ENCODE results near the gene PI16. TPM values are rescaled to one million over a fixed set of nuclear protein-coding genes. Genes with fewer than 3 reads are reported as not detected.
"Not testable (repeated sequence)": the region's sequence is repeated elsewhere in the genome, so short reads cannot be mapped to it uniquely, and the experiment has no call there.

PI16 gene
- polyA plus RNA-seq, 1 donor (not counting 4 experiments of a cell fraction or from before 2014, with no cell fraction given) = not detected

DNA sequence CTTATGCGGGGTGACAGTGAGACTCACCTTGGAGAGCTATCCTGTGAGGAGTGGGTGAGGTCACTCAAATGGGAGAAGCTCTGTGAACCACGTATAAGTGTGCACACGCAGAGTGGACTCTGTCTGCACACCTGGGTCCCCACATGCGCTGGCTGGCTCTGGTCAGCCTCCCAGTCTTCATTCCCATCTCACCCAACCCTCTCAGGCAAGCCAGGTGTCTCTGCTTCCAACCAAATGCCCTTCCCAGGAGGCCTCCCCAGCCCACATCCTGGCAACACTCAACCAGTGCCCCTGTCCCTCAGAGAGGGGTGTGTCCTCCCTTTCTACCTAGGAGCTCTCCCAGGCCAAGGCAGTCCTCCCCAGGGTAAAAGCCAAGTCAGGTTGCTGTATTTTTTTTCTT, 8.0 kb upstream of the PI16 start:
- no peak overlapping the region for H3K4me3 ChIP-seq (ENCODE audit: control insufficient read depth in 2 of 3, extremely low read depth in 1 of 3, insufficient read depth in 2 of 3, low read depth in 1 of 3, low read length in 3 of 3)
- dilution Hi-C loops (cut with MboI; ENCODE audit: extremely low pct_ligation_motif_present, low sequenced_read_pairs) = no loop called here
- DNase-seq (ENCODE audit: low read depth, low spot score) = no peak

DNA sequence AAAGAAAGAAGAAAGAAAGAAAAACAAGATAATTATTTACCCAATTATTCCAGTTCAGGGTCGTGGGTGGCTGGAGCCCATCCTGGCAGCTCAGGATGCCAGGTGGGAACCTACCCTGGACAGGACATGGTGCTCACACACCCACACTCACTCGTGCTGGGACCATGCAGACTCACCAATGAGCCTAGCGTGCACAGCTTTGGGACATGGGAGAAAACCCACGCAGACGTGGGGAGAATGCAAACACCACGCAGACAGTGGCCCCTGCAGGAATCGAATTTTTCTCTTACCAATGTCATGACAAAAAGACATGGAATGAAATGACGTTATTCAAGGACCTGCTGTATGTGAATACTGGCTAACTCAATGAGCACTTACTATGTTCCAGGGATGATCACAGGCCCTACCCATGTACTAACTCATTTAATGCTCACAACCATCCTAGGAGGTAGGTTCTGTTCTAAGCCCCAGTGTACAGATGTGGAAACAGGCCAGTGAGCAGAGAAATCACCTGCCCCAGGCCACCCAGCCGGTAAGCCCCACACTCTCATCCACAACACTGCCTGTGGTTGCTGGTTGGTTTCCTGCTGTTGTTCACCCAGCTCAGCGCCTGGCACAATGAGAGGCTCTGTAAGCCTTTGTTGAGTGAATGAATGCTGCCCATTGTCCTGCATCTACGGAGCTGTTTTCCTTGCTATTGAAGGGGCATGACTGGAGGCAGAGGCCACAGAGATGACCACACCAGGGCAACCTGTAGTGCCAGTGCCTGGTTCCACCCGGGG, 6.8 kb upstream of the PI16 start:
- Histone ChIP-seq H4K20me1 (ENCODE audit: control insufficient read depth, extremely low read depth, insufficient read depth, low read length) (no peaks in the 10 kb centered on the region), H3K9me1 (ENCODE audit: control insufficient read depth, extremely low read depth, insufficient read depth, low read length) (no peaks in the 10 kb centered on the region), H3K36me3 (ENCODE audit: control insufficient read depth in 2 of 2, extremely low read depth in 1 of 2, insufficient read depth in 2 of 2, low read length in 2 of 2) (no peaks in the 10 kb centered on the region), H3K4me1 (ENCODE audit: control insufficient read depth, extremely low read depth, insufficient read depth, low read length) (peaks cover 10% of the 10 kb centered on the region), H3K9ac (ENCODE audit: control insufficient read depth, extremely low read depth, insufficient read depth, low read length) (no peak overlapping the region), H3K79me2 (ENCODE audit: control insufficient read depth, insufficient read depth, low read length) (no peaks in the 10 kb centered on the region), H3K27me3 (ENCODE audit: control insufficient read depth, extremely low read depth, insufficient read depth, low read length) (peaks cover 11% of the 10 kb centered on the region), H3K4me3 (ENCODE audit: control insufficient read depth in 2 of 3, extremely low read depth in 1 of 3, insufficient read depth in 2 of 3, low read depth in 1 of 3, low read length in 3 of 3) (no peak overlapping the region), H3K27ac (ENCODE audit: control insufficient read depth, insufficient read depth, low read length) (no peak overlapping the region), H2AFZ (ENCODE audit: control insufficient read depth, low read length) (no peak overlapping the region), H3K9me3 (ENCODE audit: control insufficient read depth, low read depth, low read length) (no peaks in the 10 kb centered on the region), H3K4me2 (ENCODE audit: control insufficient read depth, extremely low read depth, insufficient read depth, low read depth, low read length) (no peak overlapping the region)
- no peak for DNase-seq (ENCODE audit: low read depth, low spot score)
- dilution Hi-C loops (cut with MboI; ENCODE audit: extremely low pct_ligation_motif_present, low sequenced_read_pairs) = no loop called here
- FAIRE-seq = no peak
- TF ChIP-seq, protein P1, sequence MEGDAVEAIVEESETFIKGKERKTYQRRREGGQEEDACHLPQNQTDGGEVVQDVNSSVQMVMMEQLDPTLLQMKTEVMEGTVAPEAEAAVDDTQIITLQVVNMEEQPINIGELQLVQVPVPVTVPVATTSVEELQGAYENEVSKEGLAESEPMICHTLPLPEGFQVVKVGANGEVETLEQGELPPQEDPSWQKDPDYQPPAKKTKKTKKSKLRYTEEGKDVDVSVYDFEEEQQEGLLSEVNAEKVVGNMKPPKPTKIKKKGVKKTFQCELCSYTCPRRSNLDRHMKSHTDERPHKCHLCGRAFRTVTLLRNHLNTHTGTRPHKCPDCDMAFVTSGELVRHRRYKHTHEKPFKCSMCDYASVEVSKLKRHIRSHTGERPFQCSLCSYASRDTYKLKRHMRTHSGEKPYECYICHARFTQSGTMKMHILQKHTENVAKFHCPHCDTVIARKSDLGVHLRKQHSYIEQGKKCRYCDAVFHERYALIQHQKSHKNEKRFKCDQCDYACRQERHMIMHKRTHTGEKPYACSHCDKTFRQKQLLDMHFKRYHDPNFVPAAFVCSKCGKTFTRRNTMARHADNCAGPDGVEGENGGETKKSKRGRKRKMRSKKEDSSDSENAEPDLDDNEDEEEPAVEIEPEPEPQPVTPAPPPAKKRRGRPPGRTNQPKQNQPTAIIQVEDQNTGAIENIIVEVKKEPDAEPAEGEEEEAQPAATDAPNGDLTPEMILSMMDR (optimal IDR thresholded peaks at IDR 0.05 in 1 of 3, IDR thresholded peaks at IDR 0.05 in 1 of 3, conservative IDR thresholded peaks at IDR 0.05 in 1 of 3; ENCODE audit: extremely low read depth in 1 of 3, insufficient read depth in 2 of 3, low read length in 3 of 3) = no peak
- TF ChIP-seq EZH2 (IDR thresholded peaks at IDR 0.05; ENCODE audit: low read length) = no peak

More for the DNA sequence above, 8.0 kb upstream of the PI16 start:
- Histone ChIP-seq H3K9ac (ENCODE audit: control insufficient read depth, extremely low read depth, insufficient read depth, low read length) (no peak overlapping the region), H2AFZ (ENCODE audit: control insufficient read depth, low read length) (no peak overlapping the region), H3K4me2 (ENCODE audit: control insufficient read depth, extremely low read depth, insufficient read depth, low read depth, low read length) (no peak overlapping the region), H4K20me1 (ENCODE audit: control insufficient read depth, extremely low read depth, insufficient read depth, low read length) (no peaks in the 10 kb centered on the region), H3K27me3 (ENCODE audit: control insufficient read depth, extremely low read depth, insufficient read depth, low read length) (peaks cover 11% of the 10 kb centered on the region), H3K9me1 (ENCODE audit: control insufficient read depth, extremely low read depth, insufficient read depth, low read length) (no peaks in the 10 kb centered on the region), H3K27ac (ENCODE audit: control insufficient read depth, insufficient read depth, low read length) (no peak overlapping the region), H3K79me2 (ENCODE audit: control insufficient read depth, insufficient read depth, low read length) (no peaks in the 10 kb centered on the region), H3K36me3 (ENCODE audit: control insufficient read depth in 2 of 2, extremely low read depth in 1 of 2, insufficient read depth in 2 of 2, low read length in 2 of 2) (no peaks in the 10 kb centered on the region), H3K4me1 (ENCODE audit: control insufficient read depth, extremely low read depth, insufficient read depth, low read length) (peaks cover 10% of the 10 kb centered on the region), H3K9me3 (ENCODE audit: control insufficient read depth, low read depth, low read length) (no peaks in the 10 kb centered on the region)
- TF ChIP-seq, protein P1 (optimal IDR thresholded peaks at IDR 0.05 in 1 of 3, IDR thresholded peaks at IDR 0.05 in 1 of 3, conservative IDR thresholded peaks at IDR 0.05 in 1 of 3; ENCODE audit: extremely low read depth in 1 of 3, insufficient read depth in 2 of 3, low read length in 3 of 3) = no peak
- TF ChIP-seq EZH2 (IDR thresholded peaks at IDR 0.05; ENCODE audit: low read length) = no peak
- no peak for FAIRE-seq

DNA sequence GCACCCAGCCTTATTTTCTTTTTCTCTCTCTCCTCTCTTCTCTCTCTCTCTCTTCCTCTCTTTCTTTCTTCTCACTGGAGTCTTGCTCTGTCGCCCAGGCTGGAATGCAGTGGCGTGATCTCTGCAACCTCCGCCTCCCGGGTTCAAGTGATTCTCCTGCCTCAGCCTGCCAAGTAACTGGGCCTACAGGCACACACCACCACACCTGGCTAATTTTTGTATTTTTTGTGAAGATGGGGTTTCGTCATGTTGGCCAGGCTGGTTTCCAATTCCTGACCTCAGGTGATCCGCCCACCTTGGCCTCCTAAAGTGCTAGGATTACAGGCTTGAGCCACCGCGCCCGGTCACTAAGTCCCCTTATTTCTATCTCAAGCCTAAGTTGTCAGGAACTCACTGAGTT, 5.5 kb upstream of the PI16 start:
- H3K4me1 ChIP-seq (ENCODE audit: control insufficient read depth, extremely low read depth, insufficient read depth, low read length); H3K79me2 ChIP-seq (ENCODE audit: control insufficient read depth, insufficient read depth, low read length); dilution Hi-C loops (cut with MboI; ENCODE audit: extremely low pct_ligation_motif_present, low sequenced_read_pairs); H2AFZ ChIP-seq (ENCODE audit: control insufficient read depth, low read length); FAIRE-seq; H3K36me3 ChIP-seq (ENCODE audit: control insufficient read depth in 2 of 2, extremely low read depth in 1 of 2, insufficient read depth in 2 of 2, low read length in 2 of 2); H3K27me3 ChIP-seq (ENCODE audit: control insufficient read depth, extremely low read depth, insufficient read depth, low read length); H3K9me1 ChIP-seq (ENCODE audit: control insufficient read depth, extremely low read depth, insufficient read depth, low read length); DNase-seq (ENCODE audit: low read depth, low spot score); H3K9me3 ChIP-seq (ENCODE audit: control insufficient read depth, low read depth, low read length); H3K9ac ChIP-seq (ENCODE audit: control insufficient read depth, extremely low read depth, insufficient read depth, low read length); H3K4me3 ChIP-seq (ENCODE audit: control insufficient read depth in 2 of 3, extremely low read depth in 1 of 3, insufficient read depth in 2 of 3, low read depth in 1 of 3, low read length in 3 of 3); H4K20me1 ChIP-seq (ENCODE audit: control insufficient read depth, extremely low read depth, insufficient read depth, low read length); H3K27ac ChIP-seq (ENCODE audit: control insufficient read depth, insufficient read depth, low read length); H3K4me2 ChIP-seq (ENCODE audit: control insufficient read depth, extremely low read depth, insufficient read depth, low read depth, low read length): not testable (repeated sequence)

Data from keratinocyte (primary cell).